ENCODE results near the gene JSRP1. TPM values are rescaled to one million over a fixed set of nuclear protein-coding genes. Genes with fewer than 3 reads are reported as not detected.
A peak's percentile ranks its signal among the peaks of the same experiment; 100 is the strongest.

The JSRP1 gene
- total and polyA plus RNA-seq, 5 experiments from 2014 or later, result 0.41 to 1.3 (median 0.64) TPM; not detected in 1

GRCh38 chr19:2248136-2249009, 7.8 kb downstream of the JSRP1 start:
- Mint-ChIP-seq H3K9me3 (no peaks in the 10 kb centered on the region), H3K4me3 (peak overlapping the region in 1 of 10 donors; percentile 6), H3K27me3 (peaks cover 0 to 4% (median 0%) of the 10 kb centered on the region in 5 donors), H3K27ac (no peak overlapping the region), H3K4me1 (peaks cover 2 to 17% (median 7%) of the 10 kb centered on the region in 4 donors), H3K36me3 (peaks cover 0 to 28% (median 7%) of the 10 kb centered on the region in 3 donors)
- no peak for DNase-seq
- POLR2A ChIA-PET, result interaction anchor here (0.6 to 15.8 kb wide), 7 partner anchors 9 to 83 kb away, joined by 3 to 370 read pairs (median 5); partner anchors contain the start of genes PLEKHJ1 and SF3A2
- ATAC-seq, result no peak

GRCh38 chr19:2247433-2248101, 8.7 kb downstream of the JSRP1 start:
- H3K36me3 Mint-ChIP-seq, result peaks cover 0 to 31% (median 7%) of the 10 kb centered on the region in 3 donors
- POLR2A ChIA-PET, result interaction anchor here (0.6 to 15.8 kb wide), 3 partner anchors 9 to 82 kb away, joined by 3 to 370 read pairs (median 147); partner anchors contain the start of genes PLEKHJ1 and SF3A2
- no peaks in the 10 kb centered on the region for H3K9me3 Mint-ChIP-seq
- no peak overlapping the region for H3K27ac Mint-ChIP-seq
- DNase-seq, result no peak
- H3K4me3 Mint-ChIP-seq, result no peak overlapping the region
- ATAC-seq, result no peak
- peaks cover 4 to 17% (median 7%) of the 10 kb centered on the region in 4 donors for H3K4me1 Mint-ChIP-seq
- peaks cover 0 to 3% (median 0%) of the 10 kb centered on the region in 5 donors for H3K27me3 Mint-ChIP-seq

- Mint-ChIP-seq H3K9me3 (no peaks in the 10 kb centered on the region), H3K4me3 (no peak overlapping the region), H3K27ac (no peak overlapping the region), H3K27me3 (peaks cover 0 to 2% (median 0%) of the 10 kb centered on the region in 5 donors), H3K4me1 (peaks cover 8 to 15% (median 11%) of the 10 kb centered on the region in 4 donors), H3K36me3 (peaks cover 0 to 33% (median 7%) of the 10 kb centered on the region in 3 donors)
- POLR2A ChIA-PET, result no interaction called here
- ATAC-seq (no peak), DNase-seq (no peak)
Observed at GRCh38 chr19:2246801-2247361, 9.3 kb downstream of the JSRP1 start.

GRCh38 chr19:2246014-2246620, 10.1 kb downstream of the JSRP1 start:
- peaks cover 14 to 21% (median 17%) of the 10 kb centered on the region in 4 donors for H3K4me1 Mint-ChIP-seq
- no peak overlapping the region for H3K4me3 Mint-ChIP-seq
- H3K9me3 Mint-ChIP-seq, result no peaks in the 10 kb centered on the region
- ATAC-seq, result no peak
- no peak overlapping the region for H3K27ac Mint-ChIP-seq
- no peaks in the 10 kb centered on the region for H3K27me3 Mint-ChIP-seq
- POLR2A ChIA-PET, result interaction anchor here (0.5 to 1.2 kb wide), 4 partner anchors 9 to 89 kb away, joined by 3 read pairs; no protein-coding TSS in a partner anchor
- H3K36me3 Mint-ChIP-seq, result peaks cover 0 to 36% (median 7%) of the 10 kb centered on the region in 3 donors
- no peak for DNase-seq

- Mint-ChIP-seq H3K27ac (no peak overlapping the region), H3K9me3 (no peaks in the 10 kb centered on the region), H3K4me1 (peaks cover 18 to 29% (median 25%) of the 10 kb centered on the region in 4 donors), H3K36me3 (peaks cover 0 to 38% (median 7%) of the 10 kb centered on the region in 3 donors), H3K27me3 (no peaks in the 10 kb centered on the region), H3K4me3 (no peak overlapping the region)
- ATAC-seq, result no peak
- POLR2A ChIA-PET, result interaction anchor here (1.2 to 2.7 kb wide), 3 partner anchors 8 to 24 kb away, joined by 3 to 14 read pairs (median 3); no protein-coding TSS in a partner anchor
- no peak for DNase-seq
Observed at GRCh38 chr19:2245273-2245672, 10.9 kb downstream of the JSRP1 start.

GRCh38 chr19:2244486-2244885, 11.7 kb downstream of the JSRP1 start:
- Mint-ChIP-seq H3K36me3 (peaks cover 0 to 41% (median 9%) of the 10 kb centered on the region in 3 donors), H3K27ac (no peak overlapping the region), H3K27me3 (no peaks in the 10 kb centered on the region), H3K4me3 (no peak overlapping the region), H3K9me3 (no peaks in the 10 kb centered on the region), H3K4me1 (peaks cover 25 to 35% (median 33%) of the 10 kb centered on the region in 4 donors)
- ATAC-seq (no peak), DNase-seq (no peak)
- POLR2A ChIA-PET, result interaction anchor here (1.4 to 2.7 kb wide), 4 partner anchors 8 to 28 kb away, joined by 4 to 14 read pairs (median 6); no protein-coding TSS in a partner anchor

- no peaks in the 10 kb centered on the region for H3K9me3 Mint-ChIP-seq
- no peaks in the 10 kb centered on the region for H3K27me3 Mint-ChIP-seq
- no peak overlapping the region for H3K27ac Mint-ChIP-seq
- peaks cover 27 to 39% (median 37%) of the 10 kb centered on the region in 4 donors for H3K4me1 Mint-ChIP-seq
- DNase-seq (no peak), ATAC-seq (no peak)
- peaks cover 0 to 42% (median 11%) of the 10 kb centered on the region in 3 donors for H3K36me3 Mint-ChIP-seq
- POLR2A ChIA-PET, result interaction anchor here (0.9 to 2.7 kb wide), 5 partner anchors 9 to 45 kb away, joined by 3 to 14 read pairs (median 5); no protein-coding TSS in a partner anchor
- no peak overlapping the region for H3K4me3 Mint-ChIP-seq
Observed at GRCh38 chr19:2244125-2244411, 12.1 kb downstream of the JSRP1 start.

- H3K9me3 Mint-ChIP-seq, result no peaks in the 10 kb centered on the region
- H3K27ac Mint-ChIP-seq, result no peak overlapping the region
- peaks cover 0 to 44% (median 11%) of the 10 kb centered on the region in 3 donors for H3K36me3 Mint-ChIP-seq
- ATAC-seq, result no peak
- no peaks in the 10 kb centered on the region for H3K27me3 Mint-ChIP-seq
- peak overlapping the region in 2 of 10 donors; percentile 34 to 36 for H3K4me3 Mint-ChIP-seq
- POLR2A ChIA-PET, result interaction anchor here (0.5 to 2.7 kb wide), 8 partner anchors 9 to 364 kb away, joined by 3 to 14 read pairs (median 4); no protein-coding TSS in a partner anchor
- DNase-seq, result no peak
- peaks cover 29 to 45% (median 43%) of the 10 kb centered on the region in 4 donors for H3K4me1 Mint-ChIP-seq
Observed at GRCh38 chr19:2243274-2244124, 12.7 kb downstream of the JSRP1 start.

- DNase-seq (no peak), ATAC-seq (no peak)
- no peaks in the 10 kb centered on the region for H3K9me3 Mint-ChIP-seq
- peak overlapping the region in 8 of 10 donors; percentile 4 to 71 (median 36) for H3K4me3 Mint-ChIP-seq
- H3K27ac Mint-ChIP-seq, result peak overlapping the region in 6 of 10 donors; percentile 25 to 62 (median 54)
- peaks cover 0 to 49% (median 11%) of the 10 kb centered on the region in 3 donors for H3K36me3 Mint-ChIP-seq
- POLR2A ChIA-PET, result interaction anchor here (0.5 to 8.1 kb wide), 7 partner anchors 9 to 30 kb away, joined by 3 to 147 read pairs (median 5); partner anchors contain the start of genes AMH and JSRP1
- H3K27me3 Mint-ChIP-seq, result no peaks in the 10 kb centered on the region
- H3K4me1 Mint-ChIP-seq, result peaks cover 32 to 52% (median 50%) of the 10 kb centered on the region in 4 donors
Observed at GRCh38 chr19:2242816-2243215, 13.4 kb downstream of the JSRP1 start.

- POLR2A ChIA-PET, result interaction anchor here (5.8 to 13.1 kb wide), 3 partner anchors 10 to 30 kb away, joined by 74 to 262 read pairs (median 147); partner anchors contain the start of genes AMH and JSRP1
- Mint-ChIP-seq H3K36me3 (peaks cover 0 to 49% (median 11%) of the 10 kb centered on the region in 3 donors), H3K9me3 (no peaks in the 10 kb centered on the region)
Observed at GRCh38 chr19:2242092-2242537, 14.1 kb downstream of the JSRP1 start.

More at GRCh38 chr19:2242092-2242537, 14.1 kb downstream of the JSRP1 start:
- DNase-seq (no peak), ATAC-seq (no peak)
- Mint-ChIP-seq H3K4me1 (peaks cover 35 to 58% (median 56%) of the 10 kb centered on the region in 4 donors), H3K27ac (peak overlapping the region in 5 of 10 donors; percentile 25 to 100 (median 52)), H3K27me3 (no peaks in the 10 kb centered on the region), H3K4me3 (peak overlapping the region in 9 of 10 donors; percentile 22 to 99 (median 63))

Measured in naive thymus-derived CD8-positive, alpha-beta T cell (primary cell).